ENCODE results near the gene CAPN15. TPM values are rescaled to one million over a fixed set of nuclear protein-coding genes. Genes with fewer than 3 reads are reported as not detected.

The CAPN15 gene
- polyA plus RNA-seq, 12 donors: 17.3 to 42.3 (median 23.1) TPM; not detected in 1

GRCh38 chr16:540645-541340, 13.3 kb downstream of the CAPN15 start:
- DNase-seq: no peak

- DNase-seq: no peak
Observed at GRCh38 chr16:543301-544164, 16.0 kb downstream of the CAPN15 start.

- no peak for DNase-seq
Observed at GRCh38 chr16:544517-544916, 17.0 kb downstream of the CAPN15 start.

DNA sequence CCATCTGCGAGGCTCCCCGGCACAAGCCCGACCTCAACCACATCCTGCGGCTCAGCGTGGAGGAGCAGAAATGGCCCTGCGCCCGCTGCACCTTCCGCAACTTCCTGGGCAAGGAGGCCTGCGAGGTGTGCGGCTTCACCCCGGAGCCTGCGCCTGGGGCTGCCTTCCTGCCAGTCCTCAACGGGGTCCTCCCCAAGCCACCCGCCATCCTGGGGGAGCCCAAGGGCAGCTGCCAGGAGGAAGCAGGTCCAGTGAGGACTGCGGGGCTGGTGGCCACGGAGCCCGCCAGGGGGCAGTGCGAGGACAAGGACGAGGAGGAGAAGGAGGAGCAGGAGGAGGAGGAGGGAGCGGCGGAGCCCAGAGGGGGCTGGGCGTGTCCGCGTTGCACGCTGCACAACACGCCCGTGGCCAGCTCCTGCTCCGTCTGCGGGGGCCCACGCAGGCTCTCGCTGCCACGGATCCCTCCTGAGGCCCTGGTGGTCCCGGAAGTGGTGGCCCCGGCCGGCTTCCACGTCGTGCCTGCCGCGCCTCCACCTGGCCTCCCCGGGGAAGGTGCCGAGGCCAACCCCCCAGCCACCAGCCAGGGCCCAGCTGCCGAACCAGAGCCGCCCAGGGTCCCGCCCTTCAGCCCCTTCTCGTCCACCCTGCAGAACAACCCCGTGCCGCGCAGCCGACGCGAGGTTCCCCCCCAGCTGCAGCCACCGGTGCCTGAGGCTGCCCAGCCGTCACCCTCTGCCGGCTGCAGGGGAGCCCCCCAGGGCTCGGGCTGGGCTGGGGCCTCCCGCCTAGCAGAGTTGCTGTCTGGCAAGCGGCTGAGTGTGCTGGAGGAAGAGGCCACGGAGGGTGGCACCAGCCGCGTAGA, 19.6 kb downstream of the CAPN15 start:
- peak; percentile 57 for DNase-seq

GRCh38 chr16:548586-548985, 21.1 kb downstream of the CAPN15 start:
- no peak for DNase-seq

DNA sequence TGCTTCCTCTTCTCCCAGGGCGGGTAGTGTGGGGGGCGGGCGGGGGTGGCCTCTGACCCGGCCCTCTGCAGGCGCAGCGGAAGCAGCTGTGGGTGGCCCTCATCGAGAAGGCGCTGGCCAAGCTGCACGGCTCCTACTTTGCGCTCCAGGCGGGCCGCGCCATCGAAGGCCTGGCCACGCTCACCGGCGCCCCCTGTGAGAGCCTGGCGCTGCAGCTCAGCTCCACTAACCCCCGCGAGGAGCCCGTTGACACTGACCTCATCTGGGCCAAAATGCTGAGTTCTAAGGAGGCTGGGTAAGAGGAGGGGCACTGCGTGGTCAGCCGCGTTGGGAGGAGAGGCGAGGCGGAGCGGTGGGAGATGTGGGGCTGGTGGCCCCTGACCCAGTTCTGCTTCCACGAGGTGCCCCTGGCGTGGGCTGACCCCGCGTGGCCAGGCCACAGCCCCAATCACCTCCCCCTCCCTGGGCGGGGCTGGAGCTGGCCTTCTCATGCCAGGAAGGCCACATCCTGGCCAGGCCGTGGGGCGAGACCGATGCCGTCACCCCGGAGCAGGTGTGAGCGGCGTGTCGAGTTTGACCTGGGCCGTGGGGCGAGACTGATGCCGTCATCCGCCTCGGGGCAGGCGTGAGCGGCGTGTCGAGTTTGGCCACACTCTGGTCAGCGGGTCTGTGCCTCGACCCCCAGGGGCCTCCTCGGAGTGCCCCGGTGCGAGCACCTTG, 22.2 kb downstream of the CAPN15 start:
- DNase-seq: no peak

DNA sequence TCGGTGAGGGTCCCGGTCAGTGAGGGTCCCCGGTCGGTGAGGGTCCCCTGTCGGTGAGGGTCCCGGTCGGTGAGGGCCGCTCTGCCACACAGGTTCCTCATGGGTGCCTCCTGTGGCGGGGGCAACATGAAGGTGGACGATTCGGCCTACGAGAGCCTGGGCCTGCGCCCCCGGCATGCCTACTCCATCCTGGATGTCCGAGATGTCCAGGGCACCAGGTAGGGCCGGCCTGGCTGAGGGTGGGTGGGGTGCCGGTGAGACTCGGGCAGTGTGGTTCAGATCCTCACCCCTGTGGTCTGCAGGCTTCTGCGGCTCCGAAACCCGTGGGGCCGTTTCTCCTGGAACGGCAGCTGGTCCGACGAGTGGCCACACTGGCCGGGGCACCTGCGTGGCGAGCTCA, 23.7 kb downstream of the CAPN15 start:
- DNase-seq: no peak

DNA sequence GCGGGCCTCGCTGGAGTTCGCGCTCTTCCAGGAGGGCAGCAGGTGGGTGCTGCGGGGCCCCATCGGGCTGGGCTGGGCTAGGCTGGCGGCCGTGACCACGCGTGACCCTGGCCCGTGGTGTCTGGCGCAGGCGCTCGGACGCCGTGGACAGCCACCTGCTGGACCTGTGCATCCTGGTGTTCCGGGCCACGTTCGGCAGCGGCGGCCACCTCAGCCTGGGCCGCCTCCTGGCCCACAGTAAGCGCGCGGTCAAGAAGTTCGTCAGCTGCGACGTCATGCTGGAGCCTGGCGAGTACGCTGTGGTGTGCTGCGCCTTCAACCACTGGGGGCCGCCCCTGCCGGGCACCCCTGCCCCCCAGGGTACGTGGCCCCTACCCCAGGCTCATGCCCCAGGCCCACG, 24.7 kb downstream of the CAPN15 start:
- no peak for DNase-seq

DNA sequence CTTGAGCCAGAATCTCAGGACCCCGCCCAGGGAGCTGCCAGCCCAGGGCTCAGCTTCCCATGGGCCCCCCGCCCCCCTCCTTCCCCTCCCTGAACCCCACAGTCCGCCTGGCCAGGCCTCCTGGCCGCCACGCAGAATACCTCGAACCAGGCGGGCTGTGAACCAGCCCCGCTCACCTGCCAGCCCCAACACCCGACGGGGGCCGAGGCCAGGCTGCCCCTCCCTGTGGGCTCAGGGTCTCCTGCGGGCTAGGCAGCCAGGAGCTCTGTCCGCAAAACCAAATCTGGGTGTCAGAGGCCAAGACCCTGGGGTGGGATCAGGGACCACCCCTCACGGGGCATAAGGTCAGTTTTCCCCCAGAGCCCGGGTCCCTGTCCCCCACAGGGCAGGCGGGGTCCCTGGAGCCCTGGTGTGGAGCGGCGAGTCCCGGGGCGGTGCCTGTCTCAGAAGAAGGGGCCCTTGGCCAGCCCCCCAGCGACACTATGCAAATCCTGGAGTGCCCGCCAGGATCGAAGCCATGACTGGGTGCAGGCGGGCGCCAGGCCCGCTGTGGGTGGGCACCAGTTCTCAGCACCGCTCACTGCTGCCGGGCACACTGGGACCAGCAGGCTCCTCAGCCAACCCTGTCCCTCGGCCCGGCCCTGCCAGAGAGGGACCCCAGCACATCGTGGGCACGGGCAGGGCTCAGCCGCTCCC, 26.2 kb downstream of the CAPN15 start:
- DNase-seq: no peak

- DNase-seq: no peak
Observed at GRCh38 chr16:554297-554621, 26.7 kb downstream of the CAPN15 start.

GRCh38 chr16:554640-555365, 27.3 kb downstream of the CAPN15 start:
- no peak for DNase-seq

DNA sequence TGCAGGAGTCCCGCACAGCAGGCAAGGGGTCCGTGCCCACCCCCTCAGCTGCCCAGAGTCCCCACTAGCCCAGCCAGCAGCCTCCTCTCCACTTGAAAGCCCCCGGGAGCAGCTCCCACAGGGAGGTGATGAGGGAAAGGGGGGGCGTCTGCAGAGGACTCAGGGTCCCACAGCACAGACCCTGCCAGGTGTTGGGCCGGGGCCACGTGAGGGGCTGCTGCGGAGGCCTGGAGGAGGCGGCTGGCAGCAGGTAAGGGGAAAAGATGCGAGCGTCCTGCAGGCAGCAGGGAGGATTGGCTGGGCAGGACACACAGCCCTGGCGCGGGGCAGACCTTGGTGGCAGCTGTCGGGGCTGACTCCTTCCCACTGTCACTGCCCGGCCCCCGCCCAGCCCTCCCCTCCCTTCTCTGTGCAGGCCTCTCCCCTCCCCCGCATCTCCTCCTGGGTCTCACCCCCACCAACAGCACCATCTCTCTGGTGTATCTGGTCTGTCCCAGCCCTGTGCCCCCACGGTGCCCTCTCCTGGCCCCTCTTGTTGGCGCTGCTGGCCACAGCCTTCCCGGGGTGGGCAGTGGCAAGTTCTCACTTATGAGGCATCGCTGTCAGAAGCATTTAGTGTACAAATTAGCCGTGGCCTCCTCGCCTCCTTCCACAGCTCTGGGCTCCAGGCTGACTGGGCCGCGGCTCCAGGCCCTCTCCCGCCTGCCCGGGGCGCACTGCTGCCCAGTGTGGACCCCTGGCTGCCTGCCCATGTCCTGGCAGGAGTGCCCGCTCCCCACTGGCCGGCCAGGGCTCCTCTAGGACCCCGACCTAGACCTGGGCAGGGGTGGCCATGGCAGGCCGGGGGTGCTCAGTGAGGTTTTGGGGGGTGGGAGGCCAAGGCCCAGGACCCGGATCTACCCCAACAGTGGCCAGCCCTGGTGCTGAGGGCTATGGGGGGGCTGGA, 28.3 kb downstream of the CAPN15 start:
- DNase-seq: no peak

GRCh38 chr16:556474-557173, 29.1 kb downstream of the CAPN15 start:
- DNase-seq: no peak

DNA sequence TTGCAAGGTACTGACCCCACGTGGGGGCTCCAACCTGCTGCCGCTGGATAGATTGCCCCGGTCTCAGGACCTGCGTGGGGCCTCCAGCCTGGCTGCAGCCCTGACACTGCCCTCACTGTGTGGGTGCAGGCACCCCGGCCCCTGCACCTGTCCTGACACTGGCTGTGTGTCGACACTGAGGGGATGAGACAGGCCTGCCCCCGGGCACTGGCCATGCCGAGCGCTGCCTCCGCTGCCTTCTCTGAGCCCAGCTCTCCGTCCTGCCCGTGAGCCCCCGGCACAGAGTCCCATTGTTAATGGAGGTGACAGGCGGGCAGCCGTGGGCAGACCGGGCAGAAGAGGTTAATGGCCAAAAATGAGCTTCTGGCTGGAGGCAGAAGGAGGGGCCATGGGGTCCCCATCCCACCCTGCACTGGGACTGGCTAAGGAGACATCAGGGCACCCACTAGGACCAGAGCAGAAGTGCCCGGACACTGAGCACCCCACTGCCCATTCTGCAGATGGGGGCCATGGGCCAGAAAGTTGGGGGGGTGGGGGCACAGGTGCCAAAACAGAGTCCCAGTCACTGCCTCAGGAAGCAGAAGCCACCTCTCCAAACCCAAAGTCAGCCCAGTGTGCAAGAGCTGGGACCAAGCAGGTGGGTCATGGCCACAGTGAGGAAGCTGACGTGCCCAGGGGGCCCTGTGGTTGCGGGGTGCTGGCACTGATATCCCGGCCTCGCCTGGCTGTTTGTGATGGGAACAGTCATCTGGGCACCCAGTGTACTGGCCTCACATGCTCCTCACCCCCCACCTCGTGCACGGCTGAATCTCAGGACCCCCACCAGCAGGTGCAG, 30.2 kb downstream of the CAPN15 start:
- DNase-seq: no peak

DNA sequence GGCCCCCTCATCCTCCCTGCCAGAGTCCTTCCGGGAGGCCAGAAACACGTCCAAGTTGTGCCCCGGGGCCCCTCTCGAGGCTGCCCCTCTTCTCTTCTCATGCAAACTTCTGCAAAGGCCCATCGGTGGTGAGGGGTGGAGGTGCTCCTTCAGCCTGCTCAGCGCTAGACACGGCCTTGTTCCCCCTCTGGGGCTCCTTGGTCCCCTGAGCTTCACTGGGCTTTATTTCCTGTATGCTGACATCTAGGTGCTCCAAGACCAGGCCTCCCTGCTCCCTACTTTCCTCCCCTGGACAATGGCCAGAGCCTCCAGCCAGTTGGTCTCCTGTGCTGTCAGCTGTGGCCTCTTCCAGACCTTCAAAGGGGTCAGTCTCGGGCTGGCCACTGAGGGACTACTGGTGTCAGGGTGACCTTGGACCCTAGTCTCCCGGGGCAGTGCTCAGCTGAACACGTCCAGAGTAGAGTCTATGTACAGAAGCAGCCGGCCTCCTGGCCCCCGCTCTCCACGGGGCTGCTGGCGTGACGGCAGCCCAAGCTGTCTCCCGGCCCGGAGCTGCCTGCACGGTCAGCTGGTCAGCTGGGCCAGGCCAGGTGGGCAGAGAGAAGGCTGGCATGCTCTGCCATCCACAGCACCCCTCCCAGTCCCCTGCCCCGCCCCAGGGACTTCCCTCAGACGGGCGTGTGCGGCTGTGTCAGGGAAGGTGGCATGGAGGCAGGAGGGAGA, 30.9 kb downstream of the CAPN15 start:
- DNase-seq: no peak

GRCh38 chr16:559021-559380, 31.5 kb downstream of the CAPN15 start:
- no peak for DNase-seq

All from muscle of arm (tissue), 12 donors.